GM19099 (cell line): Measurements from ENCODE around the gene APBA3.

Experiments used
- POLR2A ChIP-seq: IDR thresholded peaks from 3 replicates; pipeline ENCODE4 v1.6.1; 2011; ENCODE audit warnings: low read depth; ENCODE audit not compliant: insufficient read length; ENCODE audit errors: extremely low read depth

APBA3 gene

GRCh38 chr19:3722443-3723109 lies 38.9 kb downstream of the APBA3 start:
- TF ChIP-seq POLR2A: no peak

- no peak for TF ChIP-seq POLR2A
Measured at GRCh38 chr19:3721887-3722442, 39.5 kb downstream of the APBA3 start.

DNA sequence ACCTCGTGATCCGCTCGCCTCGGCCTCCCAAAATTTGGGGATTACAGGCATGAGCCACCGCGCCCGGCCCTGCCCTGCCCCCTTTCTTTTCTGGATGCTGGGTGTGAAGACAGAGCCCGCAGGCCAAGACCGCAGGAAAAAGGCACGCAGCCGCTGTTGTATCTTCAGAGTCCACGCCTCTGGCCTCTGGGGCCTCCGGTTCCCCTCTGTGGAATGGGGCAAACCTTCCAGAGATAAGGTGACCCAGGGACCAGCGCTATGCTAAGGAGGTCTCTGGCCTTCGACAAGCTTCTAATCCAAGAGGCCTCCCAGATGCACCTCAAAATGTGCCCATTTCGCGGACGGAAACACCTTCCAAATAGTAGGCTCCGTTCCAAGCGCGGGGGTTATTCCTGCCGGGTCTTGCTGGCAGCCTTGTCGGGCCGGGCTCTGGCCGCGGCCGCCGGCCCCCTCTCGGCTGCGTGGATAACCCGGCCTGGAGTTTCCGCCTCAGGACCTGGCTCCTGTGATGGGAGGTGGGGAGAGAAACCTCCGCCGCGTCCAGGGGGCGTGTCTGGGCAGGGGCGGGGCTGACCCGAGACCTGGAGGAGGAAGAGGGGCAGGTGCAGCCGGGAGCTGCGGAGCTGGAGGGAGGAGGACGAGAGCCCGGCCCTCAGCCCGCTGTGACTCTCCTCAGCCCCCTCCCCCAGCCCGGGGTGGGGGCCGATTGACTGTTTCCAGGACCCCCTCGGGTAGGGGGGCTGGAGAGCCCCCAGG lies 40.2 kb downstream of the APBA3 start:
- TF ChIP-seq POLR2A: no peak

DNA sequence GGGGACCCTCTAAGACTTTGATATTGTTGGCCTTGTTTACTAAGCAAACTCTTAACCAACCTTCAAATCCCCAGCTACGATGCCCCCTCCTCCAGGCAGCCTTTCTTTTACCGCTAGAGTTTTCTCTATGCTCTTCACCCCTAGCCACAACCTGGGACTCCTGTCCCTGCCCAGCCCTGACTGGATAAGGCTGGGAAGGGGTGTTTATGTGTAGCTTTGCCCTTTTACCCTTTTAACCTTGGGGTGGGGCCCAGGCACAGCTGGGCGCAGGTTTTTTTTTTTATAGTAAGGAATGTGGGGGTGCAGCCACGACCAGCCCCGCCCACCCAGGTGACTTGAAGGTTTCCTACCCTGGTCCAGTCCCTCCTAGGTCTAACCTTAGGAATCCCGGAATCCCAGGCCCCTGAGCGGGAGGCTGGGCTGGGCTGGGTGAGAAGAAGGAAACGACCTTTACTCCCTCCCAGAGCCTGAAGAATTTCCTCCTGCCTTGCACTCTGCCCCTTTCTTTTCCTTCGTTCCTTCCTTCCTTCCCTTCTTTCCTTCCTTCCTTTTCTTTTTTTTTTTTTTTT lies 41.1 kb downstream of the APBA3 start:
- no peak for TF ChIP-seq POLR2A

- no peak for TF ChIP-seq POLR2A
Measured at GRCh38 chr19:3719868-3720267, 41.6 kb downstream of the APBA3 start.

- no peak for TF ChIP-seq POLR2A
Measured at GRCh38 chr19:3716147-3716668, 45.3 kb downstream of the APBA3 start.

GRCh38 chr19:3712663-3713611 lies 48.6 kb downstream of the APBA3 start:
- TF ChIP-seq POLR2A: no peak

DNA sequence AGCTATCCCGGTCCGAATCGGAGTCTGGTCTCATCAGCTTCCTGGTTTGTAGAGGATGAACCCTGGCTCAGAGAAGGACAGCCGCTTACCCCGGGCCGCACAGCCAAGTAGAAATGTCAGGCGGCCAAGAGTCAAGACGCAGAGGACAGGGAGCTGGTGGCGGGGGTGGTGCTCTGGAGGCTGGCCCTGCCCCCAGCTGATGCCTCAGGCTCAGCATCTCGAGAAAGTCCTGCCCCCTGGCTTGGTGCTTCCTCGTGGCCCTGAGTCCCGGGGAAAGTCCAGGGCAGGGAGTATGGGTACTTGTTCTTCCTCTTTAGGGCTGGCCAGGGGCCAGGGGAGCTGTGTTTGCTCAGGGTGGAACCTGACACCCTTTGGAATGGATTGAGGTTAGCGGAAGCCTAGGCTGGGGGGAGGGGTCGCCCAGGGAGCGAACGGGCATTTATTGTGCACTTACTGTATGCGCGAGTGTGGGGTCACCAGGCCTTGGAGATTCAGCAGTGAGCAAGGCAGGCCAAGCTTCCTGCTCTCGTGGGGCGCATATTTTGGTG lies 51.2 kb downstream of the APBA3 start:
- TF ChIP-seq POLR2A: no peak

DNA sequence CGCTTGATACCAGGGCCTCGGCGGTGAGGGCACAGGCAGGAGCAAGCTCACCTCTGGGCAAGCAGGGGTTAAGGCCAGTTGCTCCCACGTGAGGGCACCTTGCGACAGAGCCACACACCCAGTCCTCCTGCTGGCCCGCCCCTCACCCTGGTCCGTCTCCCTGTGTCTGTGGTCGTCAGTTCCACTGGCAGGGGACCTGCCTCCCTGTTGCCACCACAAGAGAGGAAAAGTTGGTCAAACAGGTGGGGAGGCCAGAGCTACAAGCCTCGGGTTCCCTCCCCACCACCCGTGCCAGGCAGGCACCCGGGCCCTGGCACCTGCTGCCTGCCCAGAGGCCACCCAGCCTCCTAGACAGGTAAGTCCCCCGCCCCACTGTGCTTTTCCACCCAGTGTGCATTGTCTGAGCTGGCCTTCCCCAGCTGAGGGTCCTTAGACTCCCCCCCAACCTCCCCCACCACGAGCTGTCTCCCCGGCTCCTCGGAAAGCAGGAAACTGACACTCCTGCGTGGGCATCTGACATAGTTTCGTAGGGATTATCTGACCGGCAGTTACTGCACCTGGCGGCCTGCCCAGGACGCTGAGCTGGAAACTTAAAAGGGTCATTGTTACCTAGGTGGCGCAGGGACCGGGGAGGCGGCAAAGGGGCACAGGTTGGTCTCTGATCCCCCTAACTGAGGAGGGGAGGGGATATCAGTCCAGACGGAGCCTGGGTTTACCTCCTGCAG lies 53.1 kb downstream of the APBA3 start, which contains the start of gene TJP3:
TJP3 (plus strand) TSS at position 178 of the 725 bp plus-strand sequence. CDS start 20,049 bp downstream, outside the sequence.
- TF ChIP-seq POLR2A: no peak

DNA sequence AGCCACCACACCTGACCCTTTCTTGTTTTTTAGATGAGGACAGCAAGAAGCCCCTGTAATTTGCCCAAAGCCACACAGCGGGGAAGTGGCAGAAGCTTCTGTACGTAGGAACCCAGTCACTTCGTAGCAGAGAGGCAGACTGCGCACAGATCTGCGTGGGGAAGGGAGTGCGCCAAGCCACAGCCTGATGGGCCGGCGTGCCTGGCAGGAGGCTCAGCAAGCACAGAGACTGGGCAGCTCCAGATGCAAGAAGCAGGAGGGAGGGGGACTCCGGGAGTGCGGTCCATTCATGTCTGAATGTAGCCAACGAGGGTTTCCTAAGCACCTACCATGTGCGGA lies 53.7 kb downstream of the APBA3 start:
- no peak for TF ChIP-seq POLR2A

- TF ChIP-seq POLR2A: no peak
Measured at GRCh38 chr19:3701200-3701599, 60.3 kb downstream of the APBA3 start.
